CD4-positive, alpha-beta T cell treated with Interleukin-17A for 4 hours (primary cell): ENCODE measurements around the gene PNCK.
"Not testable (repeated sequence)": the region's sequence is repeated elsewhere in the genome, so short reads cannot be mapped to it uniquely, and the experiment has no call there.

Experiments used
- DNase-seq: peaks from one replicate; pipeline ENCODE4 v3.0.0-alpha.2; 2020; ENCODE audit warnings: mixed read lengths

PNCK gene

DNA sequence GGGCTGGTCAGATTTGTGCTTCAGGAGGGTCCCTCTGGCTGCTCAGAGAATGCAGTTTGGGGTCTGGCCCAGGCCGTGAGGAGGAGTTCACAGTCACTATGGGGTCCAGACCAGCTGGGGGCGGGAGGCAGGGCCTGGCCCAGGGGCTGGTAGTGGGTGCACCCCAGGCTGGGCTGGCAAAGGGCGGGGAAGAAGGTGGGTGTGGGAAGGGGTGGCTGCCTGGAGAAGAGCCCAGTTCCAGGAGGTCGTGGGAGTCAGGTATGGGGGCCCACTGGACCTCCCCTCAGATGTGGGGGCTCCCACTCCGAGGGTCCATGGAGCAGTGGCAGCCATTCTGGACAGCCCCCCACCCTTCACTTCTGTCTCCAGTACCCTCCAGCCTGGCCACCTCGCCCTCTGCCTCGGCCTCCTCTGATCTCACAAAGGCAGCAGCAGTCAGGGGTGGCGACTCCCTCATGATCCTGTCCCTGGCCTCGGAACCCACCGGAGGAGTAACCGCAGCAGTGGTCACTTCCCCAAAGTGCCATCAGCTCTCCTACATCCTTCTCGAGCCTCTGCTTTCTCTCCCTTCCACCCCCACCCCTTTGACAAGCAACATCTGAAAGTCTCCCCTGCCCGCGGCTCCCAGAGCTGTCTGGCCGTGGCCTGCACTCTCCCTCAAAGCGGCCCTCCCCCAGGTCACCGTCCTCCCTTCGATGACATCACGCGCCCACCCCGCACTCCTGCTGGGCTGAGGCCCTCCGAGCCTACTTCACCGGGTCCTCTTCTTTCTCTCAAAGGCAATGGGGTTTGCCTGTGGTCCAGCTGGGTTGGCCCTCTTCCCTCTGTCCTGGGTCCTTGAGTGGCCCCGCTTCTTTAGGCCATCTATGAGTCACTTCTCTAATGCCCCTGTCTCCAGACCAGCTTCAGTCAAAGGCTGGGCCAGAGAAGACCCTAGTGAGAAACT is 12.4 kb upstream of the PNCK start:
- no peak for DNase-seq

DNA sequence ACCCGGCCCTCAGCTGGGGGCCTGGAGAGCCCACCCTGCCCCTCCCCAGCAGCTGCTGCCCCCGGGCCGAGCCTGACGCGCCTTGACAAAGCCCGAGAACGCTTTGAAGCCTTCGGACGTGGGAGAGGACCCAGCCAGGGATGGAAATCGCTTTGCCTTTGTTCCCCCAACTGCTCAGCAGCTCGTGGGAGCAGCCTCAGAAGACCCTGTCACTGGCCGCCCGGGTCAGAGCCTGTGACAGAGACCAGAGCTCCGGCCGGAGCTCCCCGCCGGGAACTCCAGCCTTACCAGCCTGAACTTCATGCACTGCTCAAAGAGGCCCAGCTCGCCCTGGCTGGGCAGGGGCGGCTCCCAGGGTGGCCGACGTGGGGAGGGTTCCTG is 11.5 kb upstream of the PNCK start:
- DNase-seq: no peak

DNA sequence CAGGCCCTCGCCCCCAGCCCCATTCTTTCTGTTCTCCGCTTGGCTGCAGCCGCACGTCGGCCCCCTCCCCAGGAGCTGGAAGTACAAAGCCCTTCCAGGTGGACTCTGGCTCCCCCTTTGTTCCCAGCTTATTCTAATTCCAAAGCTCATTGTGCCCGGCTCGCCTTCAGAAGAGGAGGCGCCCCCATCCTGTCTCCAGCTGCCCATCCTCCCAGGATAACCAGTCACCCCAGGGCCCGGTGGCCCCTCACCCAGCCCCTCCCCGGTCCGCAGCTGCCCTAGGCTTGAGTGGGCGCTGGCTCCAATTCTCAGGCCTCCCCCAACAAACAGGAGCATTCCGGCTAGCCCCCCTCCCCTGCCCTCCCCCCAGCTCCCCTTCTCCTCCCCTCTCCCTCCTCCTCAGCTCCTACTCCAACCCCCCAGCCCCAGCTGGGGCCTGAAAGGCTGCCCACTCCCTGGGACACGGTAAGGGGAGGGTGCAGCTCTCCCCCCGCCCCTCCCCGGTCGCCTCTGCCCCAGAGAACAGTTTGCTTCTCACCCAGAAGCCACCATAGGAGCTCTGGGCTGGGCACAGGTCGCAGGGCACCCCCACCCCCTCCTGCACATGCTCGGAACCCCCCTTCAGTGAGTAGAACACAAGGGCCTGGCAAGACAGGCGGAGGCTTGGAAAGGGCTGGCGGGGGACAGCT is 11.0 kb upstream of the PNCK start:
- no peak for DNase-seq

DNA sequence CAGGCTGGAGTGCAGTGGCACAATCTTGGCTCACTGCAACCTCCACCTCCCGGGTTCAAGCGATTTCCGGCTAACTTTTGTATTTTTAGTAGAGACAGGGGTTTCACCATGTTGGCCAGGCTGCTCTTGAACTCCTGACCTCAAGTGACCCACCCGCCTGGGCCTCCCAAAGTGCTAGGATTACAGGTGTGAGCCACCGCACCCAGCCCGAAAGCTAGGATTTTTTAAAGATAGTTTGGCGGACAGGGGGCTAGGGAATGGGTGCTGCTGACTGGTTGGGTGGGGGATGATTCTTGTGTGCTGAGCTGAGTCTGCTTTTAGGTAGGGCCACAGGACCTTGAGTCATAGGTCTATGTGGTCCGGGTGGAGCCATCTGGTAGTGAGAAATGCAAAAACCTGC is 9.9 kb upstream of the PNCK start:
- DNase-seq: not testable (repeated sequence)

DNA sequence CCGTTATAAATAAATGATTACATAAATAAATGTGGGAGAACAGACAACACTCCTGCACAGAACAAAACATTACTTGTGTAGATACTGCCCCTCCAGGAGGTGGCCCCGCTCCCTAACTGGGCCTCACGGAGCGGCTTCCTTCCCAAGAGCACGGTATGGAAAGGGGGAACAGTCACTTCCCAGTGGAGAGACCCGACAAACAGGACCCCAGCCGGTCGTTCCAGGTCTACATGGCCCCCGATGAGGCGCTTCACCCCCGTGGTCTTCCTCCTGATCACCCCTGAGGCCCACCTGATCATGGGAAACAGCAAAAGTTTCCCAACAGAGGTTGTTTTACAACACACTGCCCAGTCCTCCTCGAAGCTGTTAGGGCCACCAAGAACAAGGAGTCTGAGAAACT is 7.6 kb upstream of the PNCK start:
- no peak for DNase-seq

DNA sequence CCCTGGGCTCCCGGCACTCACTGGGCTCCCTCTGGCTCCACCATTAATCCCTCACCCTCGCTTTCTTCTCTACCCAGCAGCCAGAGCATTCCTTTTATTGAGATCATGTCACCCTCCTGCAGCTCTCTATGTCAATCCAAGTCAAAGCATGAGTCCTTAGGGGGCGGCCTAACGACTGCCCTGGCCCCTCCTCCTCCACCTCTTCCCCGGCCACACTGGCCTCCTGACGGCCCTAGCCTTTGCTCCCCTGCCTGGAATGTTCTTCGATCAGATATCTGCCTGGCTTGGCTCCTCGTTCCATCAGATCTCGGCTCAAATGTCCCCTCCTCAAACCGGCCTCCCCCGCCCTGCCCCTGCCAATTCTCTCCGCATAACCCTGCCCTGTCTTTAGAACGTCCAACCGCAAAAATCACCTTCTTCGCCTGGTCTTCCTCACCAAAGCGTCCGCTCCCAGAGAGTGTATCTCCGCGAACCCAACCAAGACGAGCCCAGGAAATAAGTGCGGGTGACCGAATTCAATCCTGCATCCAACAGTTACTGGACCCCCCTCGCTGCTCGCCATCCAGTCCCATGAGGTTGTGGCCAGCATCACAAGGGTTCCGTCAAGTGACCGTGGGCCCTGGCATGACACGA is 722 bp upstream of the PNCK start:
- no peak for DNase-seq

DNA sequence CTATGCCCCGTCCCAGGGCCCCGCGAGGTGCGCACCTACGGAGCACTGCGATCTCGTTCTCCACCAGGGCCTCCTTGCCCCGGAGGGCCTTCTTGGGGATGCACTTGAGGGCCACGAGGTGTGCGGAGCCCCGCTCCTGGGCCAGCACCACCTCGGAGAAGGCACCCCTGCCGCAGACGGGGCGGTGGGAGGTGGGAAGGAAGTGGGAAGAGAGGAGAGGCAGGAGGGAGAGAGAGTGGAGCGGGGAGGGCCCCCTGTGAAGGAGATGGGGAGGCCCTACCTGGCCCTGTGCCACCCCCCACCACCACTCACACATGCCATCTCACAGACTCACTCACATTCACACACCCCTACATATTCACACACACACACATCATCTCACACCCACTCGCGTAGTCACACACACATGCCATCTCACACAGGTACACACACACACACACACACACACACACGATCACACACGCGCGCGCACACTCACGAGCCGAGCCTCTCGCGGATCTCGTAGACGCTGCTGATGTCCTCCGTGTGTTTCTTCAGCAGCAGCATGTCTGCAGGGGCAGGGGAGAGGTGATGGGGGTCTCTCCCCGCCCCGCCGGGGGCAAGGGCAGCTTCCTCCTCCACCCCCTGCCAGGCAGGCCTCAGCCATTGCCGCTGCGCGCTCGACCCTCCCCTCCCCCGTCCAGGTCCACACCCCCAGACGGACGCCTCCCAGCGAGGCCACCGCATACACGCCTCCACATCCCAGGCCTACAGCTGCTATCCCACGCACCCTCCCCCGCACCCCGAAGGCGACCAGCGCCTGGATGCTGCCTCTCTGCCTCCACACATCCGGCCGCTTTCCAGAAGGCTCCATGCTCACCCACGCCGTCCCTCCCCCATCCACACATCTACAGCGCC is 834 bp downstream of the PNCK start:
- no peak for DNase-seq

DNA sequence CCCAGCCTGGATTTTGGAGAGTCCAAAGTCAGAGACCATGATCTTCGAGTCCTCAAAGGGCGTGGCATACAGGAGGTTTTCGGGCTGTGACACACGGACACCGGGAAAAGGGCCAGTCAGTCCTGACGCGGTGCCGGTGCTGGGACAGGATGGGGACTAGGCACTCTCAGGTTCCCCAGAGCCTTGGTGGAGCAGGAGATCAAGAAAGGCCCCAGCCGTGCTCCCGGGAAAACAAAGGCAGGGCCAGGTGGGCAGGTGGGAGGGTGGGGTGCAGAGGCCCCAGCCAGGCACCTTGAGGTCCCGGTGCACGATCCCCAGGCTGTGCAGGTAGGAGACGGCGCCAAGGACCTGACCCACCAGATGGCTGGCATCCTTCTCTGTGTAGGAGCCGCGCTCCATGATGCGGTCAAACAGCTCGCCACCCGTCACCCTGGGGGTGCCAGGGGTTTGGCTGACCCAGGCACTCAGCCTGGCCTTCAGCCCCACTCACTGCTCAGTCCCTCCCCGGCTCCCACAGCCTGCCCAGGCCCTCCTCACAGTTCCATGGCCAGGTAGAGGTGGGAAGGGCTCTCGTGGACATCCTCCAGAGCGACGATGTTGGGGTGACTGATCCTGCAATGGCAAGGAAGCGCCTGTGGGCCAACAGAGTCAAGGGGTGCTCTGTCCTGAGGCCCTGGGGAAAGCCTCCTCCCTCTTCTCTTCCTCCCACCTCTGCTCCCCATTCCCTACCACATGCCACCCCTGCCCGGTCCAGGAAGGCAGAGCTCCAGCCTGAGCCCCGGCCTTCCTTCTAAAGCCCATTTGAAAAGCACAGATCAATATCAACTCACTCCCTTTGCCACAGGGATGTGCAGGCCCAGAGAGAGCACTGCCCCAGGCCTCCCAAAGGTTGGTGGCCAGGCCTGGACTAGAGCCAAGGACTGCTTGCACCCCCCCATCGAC is 1.8 kb downstream of the PNCK start:
- no peak for DNase-seq

DNA sequence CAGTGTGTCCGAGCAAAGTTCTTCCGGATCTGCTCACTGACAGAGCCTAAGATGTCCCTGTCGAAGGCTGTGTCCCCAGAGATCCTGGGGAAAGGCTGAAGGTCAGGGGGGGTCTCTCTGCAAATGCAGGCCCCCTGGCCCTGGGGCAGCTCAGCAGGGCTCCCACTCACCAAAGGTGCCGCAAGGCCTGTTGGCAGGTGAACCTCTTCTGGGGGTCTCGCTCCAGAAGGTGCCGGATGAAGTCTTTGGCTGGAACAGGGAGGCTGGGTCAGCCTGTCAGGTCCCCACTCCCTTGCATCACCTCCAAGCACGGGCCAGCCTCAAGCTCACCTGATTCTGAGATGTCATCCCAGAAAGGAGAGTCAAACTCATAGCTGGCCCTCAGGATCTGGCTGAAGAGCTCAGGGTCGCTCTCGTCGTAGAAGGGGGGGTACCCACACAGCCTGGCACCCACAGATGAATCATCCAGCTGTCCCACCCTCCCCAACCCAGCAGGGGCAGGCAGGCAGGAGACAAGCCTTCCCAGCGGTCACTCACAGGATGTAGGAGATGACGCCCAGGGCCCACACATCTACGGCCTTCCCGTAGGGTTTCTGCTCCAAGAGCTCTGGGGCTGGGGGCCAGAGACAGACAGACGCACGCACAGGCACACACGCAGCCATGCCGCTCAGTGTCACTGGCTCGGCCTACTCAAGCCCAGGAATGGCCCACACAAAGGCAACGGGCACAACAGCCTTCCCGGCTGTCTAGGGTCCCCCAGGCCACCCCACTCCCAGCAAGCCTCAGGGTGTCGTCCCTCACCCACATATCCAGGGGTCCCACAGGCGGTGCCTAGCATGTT is 2.6 kb downstream of the PNCK start:
- DNase-seq: no peak

DNA sequence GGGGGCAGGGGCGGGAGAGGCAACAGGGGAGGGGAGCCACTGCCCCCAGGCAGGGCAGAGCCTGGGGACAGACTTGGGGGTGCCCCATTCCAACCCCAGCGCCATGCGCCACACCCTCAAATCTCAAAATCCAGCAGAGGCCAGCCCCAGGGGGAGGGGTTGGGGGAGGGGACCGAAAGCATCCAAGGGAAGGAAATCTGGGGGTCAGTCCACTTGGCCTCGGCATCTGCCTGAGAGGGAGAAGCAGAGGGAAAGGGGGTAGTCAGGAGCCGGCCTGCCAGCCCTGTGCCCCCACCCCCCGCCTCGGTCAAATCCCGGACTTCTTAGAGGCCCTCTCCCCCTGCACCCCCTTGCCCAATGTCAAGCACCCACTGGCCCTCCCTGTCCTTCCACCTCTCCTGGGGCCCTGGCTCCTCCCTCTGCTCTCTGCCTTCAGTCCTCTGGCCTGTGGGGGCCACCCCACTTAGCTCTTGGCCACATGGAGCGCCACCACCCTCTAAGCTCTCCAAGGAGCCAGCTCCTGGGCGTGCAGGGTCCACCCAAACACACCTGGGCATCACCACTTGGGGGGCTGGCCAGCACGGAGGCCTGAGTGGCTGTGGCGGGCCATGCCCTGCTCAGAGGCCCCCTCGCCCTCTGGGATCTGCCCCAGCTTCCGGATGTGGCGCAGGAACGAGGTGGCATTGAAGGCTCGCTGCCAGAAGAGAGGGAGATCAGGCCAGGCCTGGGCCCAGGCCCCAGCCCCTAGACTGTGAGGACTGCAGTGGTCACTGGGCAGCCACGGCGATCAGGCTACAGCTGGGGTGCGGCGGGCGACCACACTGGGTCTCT is 3.5 kb downstream of the PNCK start:
- no peak for DNase-seq

DNA sequence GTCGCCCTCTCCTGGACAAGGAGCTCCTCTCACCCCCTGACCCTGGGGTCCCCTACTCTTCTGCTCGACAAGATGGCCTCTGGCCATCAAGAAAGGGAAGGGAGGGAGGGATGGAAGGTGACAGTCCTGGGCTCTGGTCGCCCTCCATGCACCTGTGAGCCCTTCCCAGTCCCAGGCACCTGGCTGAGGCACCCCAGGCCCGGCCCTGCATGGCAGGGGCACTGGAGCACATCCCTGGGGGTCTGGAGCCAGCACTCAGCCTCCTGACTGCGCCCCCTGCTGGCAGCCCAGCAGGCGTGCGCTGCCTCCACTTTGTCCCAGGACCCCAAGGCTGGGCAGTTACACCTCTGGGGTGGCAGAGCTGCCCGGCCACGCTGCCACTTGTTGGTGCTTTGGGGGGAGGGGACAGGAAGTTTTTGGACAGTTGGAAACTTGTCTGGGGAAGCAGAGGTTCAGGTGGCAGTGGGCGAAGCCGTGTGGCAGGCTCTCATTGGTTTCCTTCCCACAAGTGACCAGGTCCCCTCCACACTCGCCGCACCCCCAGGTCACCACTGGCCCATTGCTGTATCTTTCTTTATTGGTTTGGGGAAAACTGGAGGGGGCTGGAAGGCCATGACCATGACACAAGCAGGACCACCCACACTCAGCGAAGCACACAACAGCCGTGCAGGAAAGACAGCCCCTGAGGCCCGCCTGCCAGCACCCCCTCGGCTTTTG is 4.3 kb downstream of the PNCK start:
- DNase-seq: peak; percentile 65

DNA sequence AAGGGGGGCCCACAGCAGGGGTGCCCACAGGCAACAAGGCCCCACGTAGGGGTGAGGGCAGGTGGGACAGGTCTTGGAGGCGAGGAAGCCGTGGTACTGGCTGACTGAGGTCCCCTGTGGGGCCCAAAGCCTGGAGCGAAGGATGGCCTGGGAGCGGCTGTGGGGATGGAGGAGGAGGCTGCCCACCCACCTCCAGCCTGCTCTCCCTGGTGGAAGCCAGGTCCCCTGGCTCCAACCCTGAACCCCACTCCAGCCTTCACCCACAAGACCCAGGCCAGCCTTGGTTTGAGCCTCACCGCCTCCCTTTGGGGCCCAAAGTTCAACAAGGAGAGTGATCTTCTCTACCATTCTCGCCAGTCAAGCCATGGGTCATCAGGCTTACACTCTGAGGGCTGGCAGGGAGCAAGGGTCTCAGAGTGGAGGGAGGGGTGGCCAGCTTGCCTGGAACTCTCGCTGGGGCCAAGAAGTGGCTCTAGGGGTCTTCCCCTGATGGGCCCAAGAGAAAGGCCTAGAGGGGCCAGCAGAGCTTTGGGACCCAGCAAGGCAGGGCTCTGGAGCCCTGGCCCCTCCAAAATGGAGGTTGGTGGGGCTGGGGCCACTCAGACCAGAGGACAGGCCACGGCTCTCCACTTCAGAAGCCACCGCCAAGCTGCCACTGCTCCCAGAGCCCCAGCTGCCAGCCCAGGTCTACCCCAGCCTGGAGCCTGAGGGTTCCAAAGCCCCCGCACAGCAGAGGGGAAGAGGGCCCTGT is 5.0 kb downstream of the PNCK start:
- DNase-seq: no peak

DNA sequence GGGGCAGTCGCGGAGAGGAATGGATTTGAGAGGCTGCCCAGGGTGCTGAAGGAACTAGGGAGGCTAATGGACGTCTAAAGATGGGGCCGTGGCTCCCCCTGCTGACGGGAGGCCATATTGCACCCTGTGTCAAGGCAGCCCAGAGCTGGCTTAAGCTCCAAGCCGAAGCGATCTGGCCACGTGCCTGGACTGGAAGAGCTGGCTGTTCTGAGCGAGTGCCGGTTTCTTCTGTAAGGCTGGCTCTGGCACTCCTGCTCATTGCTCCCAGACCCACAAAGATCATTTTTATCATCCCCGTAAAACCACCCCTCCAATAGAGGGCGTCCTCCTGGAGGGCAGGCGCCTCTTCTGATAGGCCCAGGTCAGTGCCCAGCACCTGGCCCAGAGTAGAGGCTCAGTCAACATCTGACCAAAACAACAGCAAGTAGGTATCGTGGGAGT is 5.6 kb downstream of the PNCK start:
- DNase-seq: peak; percentile 82

DNA sequence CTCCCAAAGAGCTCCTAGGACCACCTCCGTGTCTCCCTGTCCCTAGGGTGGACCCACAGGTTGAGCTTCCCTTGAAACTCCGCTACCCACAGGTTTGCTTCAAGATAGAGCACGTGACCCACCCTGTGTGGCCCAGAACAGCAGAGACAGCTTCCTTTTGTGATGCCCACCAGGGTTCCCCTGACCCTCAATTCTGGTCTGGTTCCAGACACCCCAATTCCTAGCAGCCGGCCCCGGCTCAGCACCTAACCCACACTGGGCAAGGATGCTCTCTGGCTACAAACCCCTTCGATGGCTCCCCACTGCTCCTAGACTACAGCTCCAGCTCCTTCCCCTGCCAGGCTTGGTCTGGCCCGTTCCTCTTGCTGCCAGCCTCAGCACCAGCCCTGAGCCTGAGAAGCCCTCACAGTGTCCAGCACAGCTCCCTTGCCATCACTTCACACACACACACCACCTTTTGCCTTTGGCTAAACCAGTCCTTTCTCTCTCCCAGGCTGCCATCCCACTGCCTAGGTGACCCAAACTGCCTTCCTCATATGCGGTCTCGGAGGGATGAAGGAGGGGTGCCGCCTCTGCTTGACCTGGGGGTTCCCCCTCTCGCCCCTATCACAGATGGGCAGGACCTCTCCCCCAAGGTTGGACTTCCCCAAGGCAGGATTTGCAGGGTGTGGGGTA is 6.2 kb downstream of the PNCK start:
- no peak for DNase-seq

DNA sequence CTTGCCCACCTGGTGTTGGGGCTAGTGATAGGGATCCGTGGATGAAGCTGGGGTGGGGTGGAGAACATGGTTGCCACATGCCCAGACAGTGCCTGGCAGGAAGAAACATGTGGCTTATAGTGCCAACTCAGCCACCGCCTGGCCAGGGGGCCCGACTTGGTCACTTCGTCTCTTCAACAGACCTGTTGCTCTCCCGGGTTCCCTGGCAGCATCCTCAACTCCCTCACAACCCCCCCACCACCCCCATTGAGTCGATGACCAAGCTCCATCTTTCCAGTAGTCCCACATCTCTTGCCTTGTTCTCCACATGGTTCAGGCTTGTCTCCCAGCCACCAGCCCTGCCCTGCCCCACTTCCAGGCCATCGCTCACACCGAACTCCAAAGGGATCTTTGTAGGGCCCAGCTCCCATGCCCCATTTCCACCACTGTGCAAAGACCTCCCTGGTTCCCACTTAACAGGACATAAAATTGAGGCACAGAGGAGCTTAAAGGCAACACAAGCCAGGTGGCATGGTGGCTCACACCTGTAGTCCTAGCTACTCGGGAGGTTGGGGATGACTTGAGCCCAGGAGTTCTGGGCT is 7.8 kb downstream of the PNCK start:
- no peak for DNase-seq

DNA sequence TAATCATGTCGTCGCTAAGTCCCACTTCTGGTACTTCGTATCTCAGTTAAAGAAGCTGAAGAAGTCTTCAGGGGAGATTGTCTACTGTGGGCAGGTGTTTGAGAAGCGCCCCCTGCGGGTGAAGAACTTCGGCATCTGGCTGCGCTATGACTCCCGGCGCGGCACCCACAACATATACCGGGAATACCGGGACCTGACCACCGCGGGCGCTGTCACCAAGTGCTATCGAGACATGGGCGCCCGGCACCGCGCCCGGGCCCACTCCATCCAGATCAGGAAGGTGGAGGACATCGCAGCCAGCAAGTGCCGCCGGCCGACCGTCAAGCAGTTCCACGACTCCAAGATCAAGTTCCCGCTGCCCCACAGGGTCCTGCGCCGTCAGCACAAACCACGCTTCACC is 11.3 kb downstream of the PNCK start:
- peak; percentile 78 for DNase-seq

DNA sequence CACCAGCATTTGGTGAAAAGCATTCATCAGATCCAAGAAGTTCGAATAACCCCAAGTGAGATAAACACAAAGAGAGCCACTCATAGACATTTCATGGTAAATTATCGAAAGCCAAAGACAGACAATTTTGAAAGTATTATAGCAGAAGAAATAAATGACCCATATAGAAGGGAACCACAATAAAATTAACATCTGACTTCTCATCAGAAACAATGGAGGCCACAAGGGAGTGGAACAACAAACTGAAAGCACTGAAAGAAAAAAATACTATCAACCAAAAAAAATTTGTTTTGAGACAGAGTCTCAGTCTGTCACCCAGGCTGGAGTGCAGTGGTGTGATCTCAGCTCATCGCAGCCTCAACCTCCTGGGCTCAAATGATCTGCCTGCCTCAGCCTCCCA is 14.3 kb downstream of the PNCK start:
- DNase-seq: no peak
